Peyer's patch (tissue), 4 donors: ENCODE data around the gene BNIP3. TPM values are rescaled to one million over a fixed set of nuclear protein-coding genes. Genes with fewer than 3 reads are reported as not detected.

Source experiments
- DNase-seq, 3 donors: peaks; one replicate each; pipeline ENCODE4 v3.0.0-alpha.2; 2017 to 2019
- H3K27ac ChIP-seq, 4 donors: fragments of 200-600 bp; sonication (generic); one replicate each; pipeline ENCODE4 v1.5.1; 2016 to 2019
- H3K27me3 ChIP-seq, 2 donors: fragments of 200-600 bp; sonication (generic); one replicate each; pipeline ENCODE4 v1.5.1; 2019
- H3K36me3 ChIP-seq, 3 donors: fragments of 200-600 bp; sonication (generic); one replicate each; pipeline ENCODE4 v1.5.1; 2016 to 2019
- H3K4me1 ChIP-seq, 4 donors: fragments of 200-600 bp; sonication (generic); one replicate each; pipeline ENCODE4 v1.5.1; 2016 to 2019
- H3K4me3 ChIP-seq, 4 donors: fragments of 200-600 bp; sonication (generic); 1 replicate in 3 of 4; 2 replicates in 1 of 4; pipeline ENCODE4 v1.5.1; 2016 to 2019; ENCODE audit warnings: mild to moderate bottlenecking in 1 of 4
- H3K9me3 ChIP-seq, 4 donors: fragments of 200-600 bp; sonication (generic); one replicate each; pipeline ENCODE4 v1.5.1; 2016 to 2019; ENCODE audit warnings: mild to moderate bottlenecking in 1 of 4
- POLR2A ChIP-seq, 2 donors: fragments of 450-650 bp; IDR thresholded peaks; one replicate each; pipeline ENCODE4 v1.5.1; 2017; ENCODE audit warnings: antibody characterized with exemption in 2 of 2, mild to moderate bottlenecking in 2 of 2, moderate library complexity in 2 of 2
- total RNA-seq, 4 donors: library from RNA; depleted of rRNA; stranded (reverse); fragments of >200 nt; gene quantifications; one replicate each; pipeline ENCODE4 v1.1.0, GENCODE V29; 2016
- TF ChIP-seq, protein P1 (sequence below), 6 experiments: fragments of 450-650 bp in 4 of 6; fragments of 200-600 bp in 2 of 6; sonication (generic) in 1 of 6; IDR thresholded peaks; one replicate each; pipeline ENCODE4 v1.5.1; 2017 to 2019; ENCODE audit warnings: antibody characterized with exemption in 6 of 6, mild to moderate bottlenecking in 3 of 6, moderate library complexity in 1 of 6

The BNIP3 gene
- total RNA-seq, 4 donors from 2014 or later = 26.7 to 58.7 (median 41.1) TPM

DNA sequence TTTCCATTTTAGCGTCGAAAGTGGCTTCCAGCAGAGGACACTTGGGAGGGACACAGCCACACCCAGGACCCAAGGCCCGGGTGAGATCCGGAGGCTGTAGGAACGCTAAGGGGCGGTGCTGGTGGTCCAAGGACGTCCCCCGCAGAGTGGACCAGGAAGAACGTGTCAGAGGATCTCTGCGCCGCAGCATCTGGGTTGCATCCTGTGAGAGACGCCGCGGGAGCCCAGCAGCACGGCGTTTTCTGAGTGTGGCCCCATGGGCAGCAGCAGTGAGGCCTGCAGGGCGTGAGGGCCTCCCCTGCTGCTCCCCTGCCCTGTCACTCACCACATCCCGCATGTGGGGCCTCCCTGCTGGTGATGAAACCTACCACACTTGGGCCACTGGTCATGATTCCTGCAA is 40.5 kb upstream of the BNIP3 start:
- no peak for TF ChIP-seq POLR2A (IDR thresholded peaks at IDR 0.05)
- TF ChIP-seq, protein P1, sequence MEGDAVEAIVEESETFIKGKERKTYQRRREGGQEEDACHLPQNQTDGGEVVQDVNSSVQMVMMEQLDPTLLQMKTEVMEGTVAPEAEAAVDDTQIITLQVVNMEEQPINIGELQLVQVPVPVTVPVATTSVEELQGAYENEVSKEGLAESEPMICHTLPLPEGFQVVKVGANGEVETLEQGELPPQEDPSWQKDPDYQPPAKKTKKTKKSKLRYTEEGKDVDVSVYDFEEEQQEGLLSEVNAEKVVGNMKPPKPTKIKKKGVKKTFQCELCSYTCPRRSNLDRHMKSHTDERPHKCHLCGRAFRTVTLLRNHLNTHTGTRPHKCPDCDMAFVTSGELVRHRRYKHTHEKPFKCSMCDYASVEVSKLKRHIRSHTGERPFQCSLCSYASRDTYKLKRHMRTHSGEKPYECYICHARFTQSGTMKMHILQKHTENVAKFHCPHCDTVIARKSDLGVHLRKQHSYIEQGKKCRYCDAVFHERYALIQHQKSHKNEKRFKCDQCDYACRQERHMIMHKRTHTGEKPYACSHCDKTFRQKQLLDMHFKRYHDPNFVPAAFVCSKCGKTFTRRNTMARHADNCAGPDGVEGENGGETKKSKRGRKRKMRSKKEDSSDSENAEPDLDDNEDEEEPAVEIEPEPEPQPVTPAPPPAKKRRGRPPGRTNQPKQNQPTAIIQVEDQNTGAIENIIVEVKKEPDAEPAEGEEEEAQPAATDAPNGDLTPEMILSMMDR (IDR thresholded peaks at IDR 0.05) = no peak
- no peak for DNase-seq

DNA sequence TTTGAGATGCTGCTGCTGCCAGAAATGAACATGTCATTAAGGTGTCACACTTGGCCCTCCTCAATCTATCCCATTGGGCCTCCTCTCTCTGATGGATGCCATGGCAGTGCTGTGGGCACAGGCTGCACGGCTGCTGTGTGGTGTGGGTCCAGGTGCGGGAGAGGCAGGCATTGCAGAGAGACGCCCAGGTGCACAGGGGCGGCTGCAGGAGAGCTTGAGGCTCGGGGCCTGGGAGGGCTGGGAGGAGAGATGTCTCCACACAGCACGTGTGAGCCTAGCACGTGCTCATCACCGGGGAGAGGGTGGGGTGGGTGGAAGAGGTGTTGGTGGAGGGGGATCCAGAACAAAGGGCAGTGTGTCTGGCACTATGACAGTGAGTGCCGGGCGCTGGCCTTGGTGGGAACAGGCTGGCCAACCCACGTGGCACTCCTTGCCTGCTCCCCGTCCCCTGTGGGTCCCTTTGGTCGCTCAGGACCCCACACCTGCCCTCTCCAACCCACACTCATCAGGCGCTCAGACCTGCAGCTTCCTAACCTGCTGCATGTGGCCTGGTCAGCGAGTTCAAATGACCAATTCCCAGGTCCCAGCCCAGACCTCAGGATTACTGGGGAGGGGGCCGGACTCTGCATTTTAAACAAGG is 39.9 kb upstream of the BNIP3 start:
- Histone ChIP-seq H3K4me1 (peaks cover 0 to 6% (median 0%) of the 10 kb centered on the region in 4 donors), H3K4me3 (no peak overlapping the region), H3K36me3 (no peaks in the 10 kb centered on the region), H3K9me3 (no peaks in the 10 kb centered on the region), H3K27ac (no peak overlapping the region), H3K27me3 (no peaks in the 10 kb centered on the region)
- no peak for TF ChIP-seq POLR2A (IDR thresholded peaks at IDR 0.05)
- TF ChIP-seq, protein P1 (IDR thresholded peaks at IDR 0.05) = no peak
- DNase-seq = no peak

More for the DNA sequence above, 40.5 kb upstream of the BNIP3 start:
- Histone ChIP-seq H3K9me3 (no peaks in the 10 kb centered on the region), H3K4me1 (peaks cover 0 to 6% (median 0%) of the 10 kb centered on the region in 4 donors), H3K36me3 (no peaks in the 10 kb centered on the region), H3K4me3 (no peak overlapping the region), H3K27me3 (no peaks in the 10 kb centered on the region), H3K27ac (no peak overlapping the region)

DNA sequence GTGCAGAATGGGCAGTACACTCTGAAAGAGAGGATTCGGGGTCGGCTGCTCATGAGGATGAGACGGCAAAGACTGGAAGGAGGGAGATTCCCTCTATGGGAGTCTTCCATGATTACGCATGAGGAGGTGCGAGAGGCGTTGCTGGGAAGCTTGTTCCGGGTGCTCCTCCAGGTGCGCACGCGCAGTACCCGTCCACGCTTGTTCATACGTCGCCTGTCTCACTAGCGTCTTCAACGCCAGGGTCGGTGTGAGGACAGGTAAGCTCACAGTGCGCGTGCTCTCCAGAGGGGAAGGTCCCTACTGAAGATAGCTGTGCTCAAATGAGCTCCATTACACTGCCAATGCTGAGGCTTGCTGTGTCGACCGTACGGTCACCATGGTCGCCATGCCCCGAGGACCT is 39.3 kb upstream of the BNIP3 start:
- Histone ChIP-seq H3K4me3 (no peak overlapping the region), H3K27ac (no peak overlapping the region), H3K36me3 (no peaks in the 10 kb centered on the region), H3K4me1 (peaks cover 0 to 6% (median 0%) of the 10 kb centered on the region in 4 donors), H3K27me3 (no peaks in the 10 kb centered on the region), H3K9me3 (no peaks in the 10 kb centered on the region)
- DNase-seq = no peak
- TF ChIP-seq, protein P1 (IDR thresholded peaks at IDR 0.05) = no peak
- TF ChIP-seq POLR2A (IDR thresholded peaks at IDR 0.05) = no peak

DNA sequence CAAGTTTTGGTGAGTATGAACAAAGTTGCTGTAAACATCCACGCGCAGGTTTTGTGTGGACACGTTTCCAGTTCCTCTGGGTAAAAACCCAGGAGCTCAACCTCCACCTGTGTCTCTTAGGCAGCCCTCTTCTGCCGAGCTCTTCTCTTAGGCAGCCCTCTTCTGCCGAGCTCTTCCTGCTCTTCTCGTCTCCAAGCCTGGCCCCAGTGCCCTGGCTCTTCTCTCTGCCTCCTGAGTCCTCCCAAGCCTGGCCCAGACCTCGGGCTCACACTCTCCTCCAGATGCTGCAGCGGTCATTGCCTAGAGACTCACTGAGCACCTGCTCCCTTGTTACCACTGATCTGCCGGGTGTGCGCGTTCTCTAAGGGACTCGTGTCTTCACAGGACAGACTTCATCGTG is 38.7 kb upstream of the BNIP3 start:
- no peaks in the 10 kb centered on the region for H3K36me3 ChIP-seq
- H3K27ac ChIP-seq = no peak overlapping the region
- no peaks in the 10 kb centered on the region for H3K9me3 ChIP-seq
- TF ChIP-seq, protein P1 (IDR thresholded peaks at IDR 0.05) = no peak
- TF ChIP-seq POLR2A (IDR thresholded peaks at IDR 0.05) = no peak
- no peak for DNase-seq
- H3K27me3 ChIP-seq = no peaks in the 10 kb centered on the region
- no peak overlapping the region for H3K4me3 ChIP-seq
- peaks cover 0 to 6% (median 0%) of the 10 kb centered on the region in 4 donors for H3K4me1 ChIP-seq

DNA sequence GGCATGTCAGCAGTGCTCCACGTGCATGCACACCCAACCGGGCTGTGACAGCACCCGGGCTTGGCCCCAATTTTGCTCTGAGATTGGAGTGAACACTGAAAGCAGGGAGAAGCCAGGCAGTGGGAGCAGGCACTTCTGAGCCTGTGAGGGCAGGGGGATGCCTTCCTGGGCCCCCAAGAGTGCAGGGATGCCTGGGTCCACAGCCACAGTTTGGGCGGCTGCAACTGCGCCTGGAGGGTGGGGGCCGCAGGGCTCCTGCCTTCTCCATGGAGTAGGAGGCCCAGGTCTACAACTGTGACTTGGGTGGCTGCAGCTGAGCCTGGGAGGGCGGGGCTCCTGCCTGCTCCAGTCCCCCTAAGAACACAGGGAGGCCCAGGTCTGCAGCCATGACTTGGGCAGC is 37.6 kb upstream of the BNIP3 start:
- no peak for TF ChIP-seq POLR2A (IDR thresholded peaks at IDR 0.05)
- TF ChIP-seq, protein P1 (IDR thresholded peaks at IDR 0.05) = no peak
- Histone ChIP-seq H3K36me3 (no peaks in the 10 kb centered on the region), H3K4me1 (peaks cover 0 to 6% (median 0%) of the 10 kb centered on the region in 4 donors), H3K27me3 (no peaks in the 10 kb centered on the region), H3K4me3 (no peak overlapping the region), H3K9me3 (no peaks in the 10 kb centered on the region), H3K27ac (no peak overlapping the region)
- no peak for DNase-seq
